OCI-LY7 (cell line): ENCODE data around the gene SMOC1.

Experiments used
- EZH2phosphoT487 ChIP-seq: fragments of 200-600 bp; sonication (generic); IDR thresholded peaks from 2 replicates; pipeline ENCODE4 v1.6.1; 2018; ENCODE audit warnings: low read depth, borderline replicate concordance, mild to moderate bottlenecking, mixed run types, antibody characterized with exemption, low read length, moderate library complexity, mixed read lengths
- TF ChIP-seq, protein P1 (sequence below): fragments of 200-600 bp; sonication (generic); conservative IDR thresholded peaks from 2 replicates; pipeline ENCODE4 v1.5.1; 2014; ENCODE audit warnings: mild to moderate bottlenecking, antibody characterized with exemption, low read length, moderate library complexity, mixed read lengths

DNA sequence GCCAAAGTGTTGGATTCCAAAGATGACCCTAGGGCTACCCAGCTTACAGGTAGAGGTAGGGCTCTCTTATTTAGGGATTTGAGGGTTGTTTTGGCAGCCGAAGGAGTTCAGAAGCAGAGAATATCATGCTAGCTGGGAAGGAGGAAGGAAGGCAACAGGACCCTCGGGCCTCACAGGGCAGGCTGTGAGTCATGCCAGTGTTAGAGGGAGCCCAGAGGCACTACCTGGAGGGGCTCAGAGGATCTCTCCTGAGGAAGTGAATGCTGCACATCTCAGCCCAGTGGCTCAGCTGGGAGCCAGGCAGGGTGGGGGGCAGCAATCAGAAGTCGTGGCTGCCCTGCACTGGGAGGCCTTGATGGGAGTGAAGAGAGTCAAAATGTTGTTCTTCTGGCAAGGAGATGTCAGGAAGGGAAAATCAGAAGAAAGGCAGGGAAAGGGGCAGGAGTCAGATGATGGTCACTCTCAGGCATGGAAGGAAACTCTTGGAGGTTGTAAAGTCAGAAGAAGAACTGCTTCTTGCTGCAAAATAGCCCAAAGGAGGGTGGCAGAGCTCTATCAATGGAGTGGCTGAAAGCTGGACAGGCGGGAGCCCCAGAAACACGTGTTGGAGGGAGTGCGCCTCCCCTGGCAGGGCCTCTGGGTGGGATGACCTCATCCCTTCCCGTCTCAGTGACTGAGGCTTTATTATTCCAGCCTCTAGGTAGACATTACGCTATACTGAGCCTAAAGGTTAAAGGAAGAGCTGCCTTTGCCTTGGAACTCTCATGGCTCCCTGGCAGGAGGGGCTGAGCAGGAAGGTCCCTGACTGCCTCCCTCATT, 141.3 kb downstream of the SMOC1 start:
- TF ChIP-seq, protein P1, sequence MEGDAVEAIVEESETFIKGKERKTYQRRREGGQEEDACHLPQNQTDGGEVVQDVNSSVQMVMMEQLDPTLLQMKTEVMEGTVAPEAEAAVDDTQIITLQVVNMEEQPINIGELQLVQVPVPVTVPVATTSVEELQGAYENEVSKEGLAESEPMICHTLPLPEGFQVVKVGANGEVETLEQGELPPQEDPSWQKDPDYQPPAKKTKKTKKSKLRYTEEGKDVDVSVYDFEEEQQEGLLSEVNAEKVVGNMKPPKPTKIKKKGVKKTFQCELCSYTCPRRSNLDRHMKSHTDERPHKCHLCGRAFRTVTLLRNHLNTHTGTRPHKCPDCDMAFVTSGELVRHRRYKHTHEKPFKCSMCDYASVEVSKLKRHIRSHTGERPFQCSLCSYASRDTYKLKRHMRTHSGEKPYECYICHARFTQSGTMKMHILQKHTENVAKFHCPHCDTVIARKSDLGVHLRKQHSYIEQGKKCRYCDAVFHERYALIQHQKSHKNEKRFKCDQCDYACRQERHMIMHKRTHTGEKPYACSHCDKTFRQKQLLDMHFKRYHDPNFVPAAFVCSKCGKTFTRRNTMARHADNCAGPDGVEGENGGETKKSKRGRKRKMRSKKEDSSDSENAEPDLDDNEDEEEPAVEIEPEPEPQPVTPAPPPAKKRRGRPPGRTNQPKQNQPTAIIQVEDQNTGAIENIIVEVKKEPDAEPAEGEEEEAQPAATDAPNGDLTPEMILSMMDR, result no peak
- TF ChIP-seq EZH2phosphoT487, result no peak
